Measurements from ENCODE around the gene MRGPRF. TPM values are rescaled to one million over a fixed set of nuclear protein-coding genes. Genes with fewer than 3 reads are reported as not detected.

Gene MRGPRF
- total RNA-seq, 4 donors from 2014 or later: 34.2 to 67.9 (median 46.3) TPM

GRCh38 chr11:68965901-68966853 lies 46.9 kb downstream of the MRGPRF start:
- Histone ChIP-seq H3K27me3 (no peaks in the 10 kb centered on the region), H3K4me1 (no peaks in the 10 kb centered on the region), H3K27ac (no peak overlapping the region), H3K36me3 (no peaks in the 10 kb centered on the region), H3K9me3 (no peaks in the 10 kb centered on the region), H3K4me3 (no peak overlapping the region)
- no peak for DNase-seq (ENCODE audit: low spot score in 2 of 2)
- WGBS, 2 donors: 81 to 83% methylated on average over 15 of the region's 15 CpGs
- no peak for TF ChIP-seq POLR2A (IDR thresholded peaks at IDR 0.05)
- no peak for TF ChIP-seq EP300 (IDR thresholded peaks at IDR 0.05)
- TF ChIP-seq, protein P1, sequence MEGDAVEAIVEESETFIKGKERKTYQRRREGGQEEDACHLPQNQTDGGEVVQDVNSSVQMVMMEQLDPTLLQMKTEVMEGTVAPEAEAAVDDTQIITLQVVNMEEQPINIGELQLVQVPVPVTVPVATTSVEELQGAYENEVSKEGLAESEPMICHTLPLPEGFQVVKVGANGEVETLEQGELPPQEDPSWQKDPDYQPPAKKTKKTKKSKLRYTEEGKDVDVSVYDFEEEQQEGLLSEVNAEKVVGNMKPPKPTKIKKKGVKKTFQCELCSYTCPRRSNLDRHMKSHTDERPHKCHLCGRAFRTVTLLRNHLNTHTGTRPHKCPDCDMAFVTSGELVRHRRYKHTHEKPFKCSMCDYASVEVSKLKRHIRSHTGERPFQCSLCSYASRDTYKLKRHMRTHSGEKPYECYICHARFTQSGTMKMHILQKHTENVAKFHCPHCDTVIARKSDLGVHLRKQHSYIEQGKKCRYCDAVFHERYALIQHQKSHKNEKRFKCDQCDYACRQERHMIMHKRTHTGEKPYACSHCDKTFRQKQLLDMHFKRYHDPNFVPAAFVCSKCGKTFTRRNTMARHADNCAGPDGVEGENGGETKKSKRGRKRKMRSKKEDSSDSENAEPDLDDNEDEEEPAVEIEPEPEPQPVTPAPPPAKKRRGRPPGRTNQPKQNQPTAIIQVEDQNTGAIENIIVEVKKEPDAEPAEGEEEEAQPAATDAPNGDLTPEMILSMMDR (IDR thresholded peaks at IDR 0.05): no peak

DNA sequence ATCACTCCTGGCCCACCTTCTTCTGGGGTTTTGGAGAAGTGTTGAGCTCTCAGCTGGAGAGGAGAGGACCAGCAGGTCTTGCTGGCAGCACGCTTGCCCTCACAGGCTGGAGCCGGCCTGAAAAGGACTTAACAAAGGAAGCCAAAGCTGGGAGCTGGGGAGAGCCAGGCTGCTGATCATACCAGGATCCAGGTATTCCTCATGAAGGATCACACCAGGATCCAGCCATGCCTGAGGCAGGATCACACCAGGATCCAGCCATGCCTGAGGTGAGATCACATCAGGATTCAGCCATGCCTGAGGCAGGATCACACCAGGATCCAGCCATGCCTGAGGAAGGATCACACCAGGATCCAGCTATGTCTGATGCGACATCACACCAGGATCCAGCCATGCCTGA lies 49.3 kb downstream of the MRGPRF start:
- Histone ChIP-seq H3K36me3 (no peaks in the 10 kb centered on the region), H3K27me3 (no peaks in the 10 kb centered on the region)
- DNase-seq (ENCODE audit: low spot score in 2 of 2): no peak

DNA sequence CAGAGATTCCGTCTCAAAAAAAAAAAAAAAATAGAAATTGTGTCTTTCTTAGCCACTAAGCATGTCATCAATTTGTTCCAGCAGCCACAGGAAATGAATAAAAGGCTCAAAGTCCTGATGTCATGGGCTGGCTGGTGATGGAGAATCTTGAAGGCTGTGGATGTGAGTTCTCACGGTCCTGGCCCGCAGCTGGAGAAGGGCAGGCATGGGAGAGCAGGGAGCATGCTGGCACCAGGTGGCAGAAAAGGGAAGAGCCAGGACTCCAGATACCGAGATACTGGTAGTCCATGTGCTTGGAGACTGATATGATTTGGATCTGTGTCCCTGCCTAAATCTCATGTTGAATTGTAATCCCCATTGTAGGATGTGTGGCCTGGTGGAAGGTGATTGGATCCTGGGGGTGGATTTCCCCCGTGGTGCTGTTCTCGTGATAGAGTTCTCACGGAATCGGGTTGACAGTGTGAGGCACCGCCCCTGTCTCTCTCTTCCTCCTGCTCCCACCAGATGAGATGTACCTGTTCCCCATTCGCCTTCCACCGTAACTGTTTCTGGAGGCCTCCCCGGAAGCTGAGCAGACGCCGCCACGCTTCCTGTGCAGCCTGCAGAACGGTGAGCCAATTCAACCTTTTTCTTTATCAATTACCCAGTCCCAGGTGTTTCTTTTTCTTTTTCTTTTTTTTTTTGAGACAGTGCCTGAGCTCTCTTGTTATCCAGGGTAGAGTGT lies 50.4 kb downstream of the MRGPRF start:
- Histone ChIP-seq H3K27ac (no peak overlapping the region), H3K27me3 (no peaks in the 10 kb centered on the region), H3K4me1 (no peaks in the 10 kb centered on the region), H3K36me3 (no peaks in the 10 kb centered on the region), H3K4me3 (no peak overlapping the region), H3K9me3 (no peaks in the 10 kb centered on the region)
- 77 to 81% methylated on average over 16 of the region's 16 CpGs for whole genome bisulfite sequencing, 2 donors
- DNase-seq (ENCODE audit: low spot score in 2 of 2): no peak
- TF ChIP-seq, protein P1 (IDR thresholded peaks at IDR 0.05): no peak
- no peak for TF ChIP-seq EP300 (IDR thresholded peaks at IDR 0.05)
- TF ChIP-seq POLR2A (IDR thresholded peaks at IDR 0.05): no peak

More for the DNA sequence above, 49.3 kb downstream of the MRGPRF start:
- 83% methylated on average over 3 of the region's 3 CpGs for WGBS, 2 donors
- no peaks in the 10 kb centered on the region for H3K9me3 ChIP-seq
- H3K27ac ChIP-seq: no peak overlapping the region
- H3K4me1 ChIP-seq: no peaks in the 10 kb centered on the region
- H3K4me3 ChIP-seq: no peak overlapping the region
- TF ChIP-seq POLR2A (IDR thresholded peaks at IDR 0.05) (no peak), EP300 (IDR thresholded peaks at IDR 0.05) (no peak)
- TF ChIP-seq, protein P1 (IDR thresholded peaks at IDR 0.05): no peak

DNA sequence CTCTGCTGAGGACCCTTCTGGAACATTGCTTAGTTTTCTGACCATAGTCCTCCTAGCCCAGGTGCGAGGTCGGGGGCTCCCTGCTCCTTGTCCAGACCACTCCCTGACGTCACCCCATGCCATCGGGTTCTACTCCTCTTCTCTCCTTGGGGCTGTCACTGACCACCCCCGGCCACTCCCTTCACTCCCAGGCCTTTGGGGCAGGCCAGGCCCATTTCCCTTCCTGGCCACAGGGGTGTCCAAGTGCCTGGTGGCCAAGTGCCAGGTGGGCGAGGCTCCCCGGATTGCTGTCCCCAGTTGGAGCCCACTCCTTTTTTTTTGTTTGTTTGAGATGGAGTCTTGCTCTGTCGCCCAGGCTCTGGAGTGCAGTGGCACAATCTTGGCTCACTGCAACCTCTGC lies 51.8 kb downstream of the MRGPRF start:
- Histone ChIP-seq H3K9me3 (no peaks in the 10 kb centered on the region), H3K4me1 (peaks cover 0 to 3% (median 0%) of the 10 kb centered on the region in 4 donors), H3K36me3 (no peaks in the 10 kb centered on the region), H3K27ac (no peak overlapping the region), H3K4me3 (no peak overlapping the region), H3K27me3 (no peaks in the 10 kb centered on the region)
- WGBS, 2 donors: 73 to 75% methylated on average over 8 of the region's 8 CpGs
- TF ChIP-seq EP300 (IDR thresholded peaks at IDR 0.05) (no peak), POLR2A (IDR thresholded peaks at IDR 0.05) (no peak)
- TF ChIP-seq, protein P1 (IDR thresholded peaks at IDR 0.05): no peak
- DNase-seq (ENCODE audit: low spot score in 2 of 2): no peak
